HG03064 (cell line): ENCODE results near the gene CHIC1.
"Not testable (repeated sequence)": the region's sequence is repeated elsewhere in the genome, so short reads cannot be mapped to it uniquely, and the experiment has no call there.

Experiments used
- ATAC-seq: cut with Tn5 transposase; IDR thresholded peaks from one replicate; pipeline ENCODE4 v1.9.1; 2021; ENCODE audit warnings: low read depth; ENCODE audit not compliant: unreplicated experiment

Gene CHIC1

DNA sequence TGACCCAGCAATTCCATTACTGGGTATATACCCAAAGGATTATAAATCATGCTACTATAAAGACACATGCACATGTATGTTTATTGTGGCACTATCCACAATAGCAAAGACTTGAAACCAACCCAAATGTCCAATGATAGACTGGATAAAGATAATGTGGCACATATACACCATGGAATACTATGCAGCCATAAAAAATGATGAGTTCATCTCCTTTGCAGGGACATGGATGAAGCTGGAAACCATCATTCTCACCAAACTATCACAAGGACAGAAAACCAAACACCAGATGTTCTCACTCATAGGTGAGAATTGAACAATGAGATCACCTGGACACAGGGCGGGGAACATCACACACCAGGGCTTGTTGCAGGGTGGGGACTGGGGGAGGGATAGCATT lies 144.0 kb downstream of the CHIC1 start:
- not testable (repeated sequence) for ATAC-seq

DNA sequence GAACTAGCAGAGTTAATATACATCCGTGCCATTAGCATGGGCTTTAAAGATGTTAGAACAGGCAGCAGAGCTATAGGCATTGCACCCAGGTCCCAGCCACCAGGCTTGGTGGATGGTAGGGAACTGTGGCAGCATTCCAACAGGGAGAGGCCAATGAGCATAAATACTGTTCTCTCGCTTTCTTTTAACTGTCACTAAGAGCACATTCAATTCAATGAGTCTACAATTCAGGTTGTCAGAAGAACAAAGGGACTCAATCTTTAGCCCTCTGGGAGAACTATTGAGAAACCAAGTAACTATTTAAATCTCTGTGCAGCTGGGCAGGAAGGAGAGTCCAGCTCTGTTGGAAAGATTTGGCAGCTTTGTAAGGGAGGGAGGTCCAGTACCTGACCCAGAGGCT lies 165.6 kb downstream of the CHIC1 start:
- no peak for ATAC-seq
